CD14-positive monocyte (primary cell): ENCODE data around the gene SLC38A9. TPM values are rescaled to one million over a fixed set of nuclear protein-coding genes. Genes with fewer than 3 reads are reported as not detected.

Experiments
- DNase-seq, 3 donors: peaks; one replicate each; pipeline ENCODE4 v3.0.0-alpha.2; 2011 to 2022
- H2AFZ ChIP-seq: 2 replicates; pipeline ENCODE4 v1.6.0; 2012; ENCODE audit warnings: mild to moderate bottlenecking, low read depth, low read length, inconsistent platforms; ENCODE audit not compliant: insufficient read depth, poor library complexity, severe bottlenecking
- H3K27ac ChIP-seq, 2 donors: 1 replicate in 1 of 2; 2 replicates in 1 of 2; pipeline ENCODE4 v1.5.1; 2012 to 2013; ENCODE audit warnings: low read length in 2 of 2, control low read depth in 1 of 2, inconsistent platforms in 1 of 2, low read depth in 1 of 2, mild to moderate bottlenecking in 1 of 2
- H3K27me3 ChIP-seq, 2 donors: one replicate each; pipeline versions ENCODE4 v1.6.0 to v1.6.1; 2011 to 2013; ENCODE audit warnings: low read length in 2 of 2; ENCODE audit not compliant: control insufficient read depth in 2 of 2, insufficient read depth in 2 of 2
- H3K36me3 ChIP-seq, 2 donors: replicated peaks in 1 of 2; 1 replicate in 1 of 2; 2 replicates in 1 of 2; pipeline versions ENCODE4 v1.5.1 to v1.6.1; 2012 to 2013; ENCODE audit warnings: low read length in 2 of 2, control low read depth in 1 of 2, inconsistent platforms in 1 of 2, mild to moderate bottlenecking in 1 of 2; ENCODE audit not compliant: insufficient read depth in 2 of 2, control insufficient read depth in 1 of 2
- H3K4me1 ChIP-seq, 2 donors: 1 replicate in 1 of 2; 2 replicates in 1 of 2; pipeline versions ENCODE4 v1.5.1 to v1.6.1; 2012 to 2013; ENCODE audit warnings: low read length in 2 of 2, control low read depth in 1 of 2, inconsistent platforms in 1 of 2, mild to moderate bottlenecking in 1 of 2, moderate library complexity in 1 of 2; ENCODE audit not compliant: insufficient read depth in 2 of 2, control insufficient read depth in 1 of 2
- H3K4me2 ChIP-seq: replicated peaks from 2 replicates; pipeline ENCODE3; 2012; ENCODE audit warnings: low read length, moderate library complexity, mild to moderate bottlenecking; ENCODE audit not compliant: poor library complexity, severe bottlenecking; ENCODE audit errors: extremely low read depth
- H3K4me3 ChIP-seq, 3 experiments: fragments of 200-600 bp in 1 of 3; sonication (generic) in 1 of 3; replicated peaks in 1 of 3; 1 replicate in 2 of 3; 2 replicates in 1 of 3; pipeline ENCODE4 v1.5.1; 2011 to 2013; ENCODE audit warnings: low read length in 3 of 3, mild to moderate bottlenecking in 3 of 3, control low read depth in 2 of 3, low read depth in 2 of 3, inconsistent platforms in 1 of 3, moderate library complexity in 1 of 3
- H3K79me2 ChIP-seq: 2 replicates; pipeline ENCODE4 v1.6.0; 2012; ENCODE audit warnings: mild to moderate bottlenecking, control low read depth, inconsistent platforms, low read length, moderate library complexity; ENCODE audit not compliant: insufficient read depth
- H3K9ac ChIP-seq: 2 replicates; pipeline ENCODE4 v1.6.0; 2017; ENCODE audit warnings: low read length, mild to moderate bottlenecking; ENCODE audit not compliant: insufficient read depth, poor library complexity, severe bottlenecking
- H3K9me3 ChIP-seq, 2 donors: replicated peaks in 1 of 2; 1 replicate in 1 of 2; 2 replicates in 1 of 2; pipeline versions ENCODE4 v1.5.1 to v1.6.1; 2012 to 2013; ENCODE audit warnings: low read length in 2 of 2, control low read depth in 1 of 2; ENCODE audit not compliant: control insufficient read depth in 1 of 2, insufficient read depth in 1 of 2
- H4K20me1 ChIP-seq: 2 replicates; pipeline ENCODE4 v1.6.0; 2012; ENCODE audit warnings: mild to moderate bottlenecking, low read length, control low read depth, moderate library complexity; ENCODE audit not compliant: insufficient read depth
- H3K27ac Mint-ChIP-seq, 7 donors: one replicate each; pipeline ENCODE4 v1.8.0; 2020; ENCODE audit warnings: mild to moderate bottlenecking in 7 of 7, mixed read lengths in 7 of 7, moderate library complexity in 6 of 7, inconsistent platforms in 2 of 7
- H3K27me3 Mint-ChIP-seq, 3 donors: one replicate each; pipeline ENCODE4 v1.8.0; 2021 to 2022; ENCODE audit warnings: low read depth in 3 of 3, mild to moderate bottlenecking in 3 of 3, mixed read lengths in 3 of 3, moderate library complexity in 3 of 3, inconsistent platforms in 1 of 3
- H3K36me3 Mint-ChIP-seq, 2 donors: one replicate each; pipeline ENCODE4 v1.8.0; 2020; ENCODE audit warnings: mixed read lengths in 2 of 2, inconsistent platforms in 1 of 2, mild to moderate bottlenecking in 1 of 2
- H3K4me1 Mint-ChIP-seq: one replicate; pipeline ENCODE4 v1.8.0; 2020; ENCODE audit warnings: mild to moderate bottlenecking, mixed read lengths
- H3K4me3 Mint-ChIP-seq, 2 donors: one replicate each; pipeline ENCODE4 v1.8.0; 2020; ENCODE audit warnings: mild to moderate bottlenecking in 2 of 2, mixed read lengths in 2 of 2, moderate library complexity in 1 of 2
- H3K9me3 Mint-ChIP-seq, 7 donors: one replicate each; pipeline ENCODE4 v1.8.0; 2020 to 2022; ENCODE audit warnings: mixed read lengths in 7 of 7, mild to moderate bottlenecking in 6 of 7, moderate library complexity in 6 of 7, inconsistent platforms in 2 of 7
- CTCF ChIP-seq: fragments of 200-600 bp; IDR thresholded peaks from one replicate; pipeline ENCODE4 v1.8.0; 2022; ENCODE audit warnings: antibody characterized with exemption, mild to moderate bottlenecking
- WGBS: methylation state at CpG from one replicate; pipeline ENCODE4 v1.1.5; 2013; ENCODE audit warnings: missing lambda C conversion rate; ENCODE audit not compliant: insufficient coverage; 5-methylcytosine and 5-hydroxymethylcytosine counted together
- intact Hi-C, 2 donors: fragments of 100-400 bp; cut with micrococcal nuclease; formaldehyde crosslinking; loops; one replicate each; pipeline versions ENCODE4 v1.15.0 to v1.15.1; 2023
- polyA plus RNA-seq, 3 donors: library from polyadenylated mRNA; depleted of rRNA in 1 of 3; unstranded in 2 of 3; stranded (reverse) in 1 of 3; fragments of 300-500 nt in 2 of 3; fragments of >200 nt in 1 of 3; fragmentation: Illumina TruSeq in 2 of 3; gene quantifications; 1 replicate in 2 of 3; 2 replicates in 1 of 3; pipeline ENCODE4 v1.2.3, GENCODE V29; 2012 to 2021

The SLC38A9 gene
- polyA plus RNA-seq, 3 donors, result 10.7 to 15.2 (median 14.1) TPM

- peaks cover 0 to 10% of the 10 kb centered on the region in 2 donors for H3K36me3 ChIP-seq
- peaks cover 6 to 7% of the 10 kb centered on the region in 2 donors for H3K4me1 ChIP-seq
- no peak overlapping the region for H2AFZ ChIP-seq
- DNase-seq, result no peak
- H3K9ac ChIP-seq, result no peak overlapping the region
- H3K36me3 Mint-ChIP-seq, result peaks cover 3 to 19% of the 10 kb centered on the region in 2 donors
- H3K9me3 ChIP-seq, result no peaks in the 10 kb centered on the region
- no peak overlapping the region for H3K27ac Mint-ChIP-seq
- H3K27ac ChIP-seq, result no peak overlapping the region
- no peaks in the 10 kb centered on the region for H3K79me2 ChIP-seq
- no peak overlapping the region for H3K4me3 ChIP-seq
- H4K20me1 ChIP-seq, result peaks cover 8% of the 10 kb centered on the region
- no peak overlapping the region for H3K4me3 Mint-ChIP-seq
- H3K27me3 Mint-ChIP-seq, result no peaks in the 10 kb centered on the region
- H3K4me1 Mint-ChIP-seq, result peaks cover 7% of the 10 kb centered on the region
- no peak overlapping the region for H3K4me2 ChIP-seq
- TF ChIP-seq CTCF, result peak; percentile 62
- intact Hi-C loops, result no loop called here
- no peaks in the 10 kb centered on the region for H3K27me3 ChIP-seq
- H3K9me3 Mint-ChIP-seq, result peaks cover 0 to 5% (median 0%) of the 10 kb centered on the region in 7 donors
- no CpG with 5 or more reads among the region's 2 CpGs for WGBS
These were observed 20.1 kb downstream of the SLC38A9 start for GRCh38 chr5:55692106-55692417.

- intact Hi-C loops, result no loop called here
- Histone ChIP-seq H2AFZ (no peak overlapping the region), H3K4me2 (no peak overlapping the region), H3K79me2 (no peaks in the 10 kb centered on the region), H3K9me3 (no peaks in the 10 kb centered on the region), H3K27ac (no peak overlapping the region), H3K27me3 (no peaks in the 10 kb centered on the region), H4K20me1 (peaks cover 8% of the 10 kb centered on the region), H3K9ac (no peak overlapping the region), H3K4me3 (no peak overlapping the region), H3K4me1 (peaks cover 6 to 7% of the 10 kb centered on the region in 2 donors), H3K36me3 (peaks cover 0 to 8% of the 10 kb centered on the region in 2 donors)
- peaks cover 7% of the 10 kb centered on the region for H3K4me1 Mint-ChIP-seq
- H3K27me3 Mint-ChIP-seq, result no peaks in the 10 kb centered on the region
- WGBS, result no CpG with 5 or more reads among the region's 2 CpGs
- H3K4me3 Mint-ChIP-seq, result no peak overlapping the region
- TF ChIP-seq CTCF, result peak; percentile 82
- peak overlapping the region in 2 of 7 donors; percentile 19 to 21 for H3K27ac Mint-ChIP-seq
- peak in 2 of 3 donors; percentile 10 to 20 for DNase-seq
- H3K36me3 Mint-ChIP-seq, result peaks cover 7 to 20% of the 10 kb centered on the region in 2 donors
- no peaks in the 10 kb centered on the region for H3K9me3 Mint-ChIP-seq
These were observed 20.6 kb downstream of the SLC38A9 start for GRCh38 chr5:55691265-55692105.
